ENCODE data around the gene TMEM187. TPM values are rescaled to one million over a fixed set of nuclear protein-coding genes. Genes with fewer than 3 reads are reported as not detected.

Gene TMEM187
- total RNA-seq, 2 experiments from 2014 or later: 4.4 to 5.4 TPM

- peak; percentile 87 for ATAC-seq
- Mint-ChIP-seq H3K36me3 (ENCODE audit: low read depth) (peaks cover 25% of the 10 kb centered on the region), H3K9me3 (ENCODE audit: low read depth) (no peaks in the 10 kb centered on the region), H3K27me3 (no peaks in the 10 kb centered on the region), H3K27ac (peak overlapping the region; percentile 87), H3K4me3 (no peak overlapping the region), H3K4me1 (peaks cover 14% of the 10 kb centered on the region)
- POLR2A ChIA-PET: interaction anchor here (0.6 to 1.0 kb wide), 3 partner anchors 10 to 22 kb away, joined by 3 read pairs; no protein-coding TSS in a partner anchor
- intact Hi-C loops (cut with DNase I, micrococcal nuclease): loop anchor here (1.0 to 5.0 kb wide), 5 partner anchors 12 to 185 kb away; partner anchors contain the start of genes PLXNB3 (in 2 of the 2) and NAA10 (in 1 of the 2)
- peak; percentile 89 for DNase-seq
- CTCF ChIA-PET: interaction anchor here (0.7 to 2.4 kb wide), 9 partner anchors 9 to 27 kb away, joined by 3 to 19 read pairs (median 6); partner anchors contain the start of gene NAA10
These were observed 25.4 kb upstream of the TMEM187 start for GRCh38 chrX:153947009-153947769.

DNA sequence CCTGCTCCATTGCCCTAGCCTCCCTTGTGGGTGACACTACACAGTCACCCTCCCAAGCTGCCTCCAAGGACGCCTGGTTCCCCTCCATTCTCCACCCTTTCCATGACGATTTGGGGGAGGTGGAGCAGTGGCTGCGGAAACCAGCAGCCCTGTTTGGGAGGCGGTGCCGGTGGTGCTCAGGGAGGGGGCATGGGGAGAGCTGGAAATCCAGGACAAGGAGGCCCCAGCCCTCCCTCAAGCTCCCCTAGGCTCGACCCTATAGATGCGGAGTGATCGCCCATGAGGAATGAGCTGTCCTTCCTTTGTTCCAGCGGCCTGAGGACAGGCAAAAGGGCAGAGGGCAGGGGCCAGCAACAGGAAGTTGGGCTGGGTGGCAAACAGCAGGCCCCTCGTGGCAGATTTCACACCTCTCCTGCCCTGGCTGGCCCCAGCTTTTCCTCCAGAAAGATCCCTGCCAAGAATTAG lies 24.5 kb upstream of the TMEM187 start:
- Mint-ChIP-seq H3K4me3 (no peak overlapping the region), H3K9me3 (ENCODE audit: low read depth) (no peaks in the 10 kb centered on the region), H3K27ac (peak overlapping the region; percentile 87), H3K4me1 (peaks cover 16% of the 10 kb centered on the region), H3K27me3 (no peaks in the 10 kb centered on the region), H3K36me3 (ENCODE audit: low read depth) (peaks cover 27% of the 10 kb centered on the region)
- ChIA-PET CTCF (interaction anchor here (0.7 to 2.4 kb wide), 7 partner anchors 13 to 37 kb away, joined by 3 to 19 read pairs (median 8); partner anchors contain the start of genes HCFC1 and NAA10), POLR2A (no interaction called here)
- intact Hi-C loops (cut with DNase I, micrococcal nuclease): loop anchor here in 1 of 2 experiments (5.0 kb wide), 1 partner anchor 186 kb away; the partner anchor contains the start of gene PLXNB3
- no peak for ATAC-seq
- no peak for DNase-seq

GRCh38 chrX:153948847-153949805 lies 23.4 kb upstream of the TMEM187 start:
- H3K27me3 Mint-ChIP-seq: no peaks in the 10 kb centered on the region
- CTCF ChIA-PET: interaction anchor here (0.9 to 2.9 kb wide), 6 partner anchors 9 to 186 kb away, joined by 3 to 19 read pairs (median 10); partner anchors contain the start of gene HCFC1
- H3K4me3 Mint-ChIP-seq: no peak overlapping the region
- DNase-seq (no peak), ATAC-seq (no peak)
- intact Hi-C loops (cut with DNase I, micrococcal nuclease): loop anchor here in 1 of 2 experiments (5.0 kb wide), 1 partner anchor 187 kb away; the partner anchor contains the start of gene PLXNB3
- H3K27ac Mint-ChIP-seq: peak overlapping the region; percentile 69
- H3K4me1 Mint-ChIP-seq: peaks cover 18% of the 10 kb centered on the region
- POLR2A ChIA-PET: no interaction called here
- no peaks in the 10 kb centered on the region for H3K9me3 Mint-ChIP-seq (ENCODE audit: low read depth)
- H3K36me3 Mint-ChIP-seq (ENCODE audit: low read depth): peaks cover 33% of the 10 kb centered on the region

GRCh38 chrX:153950127-153950526 lies 22.4 kb upstream of the TMEM187 start:
- H3K36me3 Mint-ChIP-seq (ENCODE audit: low read depth): peaks cover 38% of the 10 kb centered on the region
- ChIA-PET CTCF (interaction anchor here (1.2 to 2.9 kb wide), 5 partner anchors 10 to 187 kb away, joined by 3 to 12 read pairs (median 8); partner anchors contain the start of gene PLXNB3), POLR2A (interaction anchor here (0.6 kb wide), 1 partner anchor 13 kb away, joined by 4 read pairs; no protein-coding TSS in a partner anchor)
- DNase-seq (no peak), ATAC-seq (no peak)
- intact Hi-C loops (cut with DNase I, micrococcal nuclease): no loop called here
- no peaks in the 10 kb centered on the region for H3K27me3 Mint-ChIP-seq
- no peak overlapping the region for H3K27ac Mint-ChIP-seq
- no peak overlapping the region for H3K4me3 Mint-ChIP-seq
- H3K9me3 Mint-ChIP-seq (ENCODE audit: low read depth): no peaks in the 10 kb centered on the region
- H3K4me1 Mint-ChIP-seq: peaks cover 18% of the 10 kb centered on the region

GRCh38 chrX:153951683-153952372 lies 20.7 kb upstream of the TMEM187 start:
- ATAC-seq (no peak), DNase-seq (no peak)
- Mint-ChIP-seq H3K27me3 (no peaks in the 10 kb centered on the region), H3K9me3 (ENCODE audit: low read depth) (no peaks in the 10 kb centered on the region), H3K36me3 (ENCODE audit: low read depth) (peaks cover 40% of the 10 kb centered on the region), H3K4me1 (peaks cover 18% of the 10 kb centered on the region), H3K27ac (no peak overlapping the region), H3K4me3 (no peak overlapping the region)
- ChIA-PET CTCF (interaction anchor here (0.8 to 1.1 kb wide), 3 partner anchors 11 to 27 kb away, joined by 3 to 5 read pairs (median 4); no protein-coding TSS in a partner anchor), POLR2A (no interaction called here)
- intact Hi-C loops (cut with DNase I, micrococcal nuclease): no loop called here

GRCh38 chrX:153952373-153953026 lies 20.1 kb upstream of the TMEM187 start:
- H3K4me3 Mint-ChIP-seq: no peak overlapping the region
- DNase-seq (no peak), ATAC-seq (no peak)
- H3K27ac Mint-ChIP-seq: peak overlapping the region; percentile 70
- no peaks in the 10 kb centered on the region for H3K27me3 Mint-ChIP-seq
- H3K4me1 Mint-ChIP-seq: peaks cover 15% of the 10 kb centered on the region
- ChIA-PET POLR2A (interaction anchor here (1.0 kb wide), 1 partner anchor 14 kb away, joined by 5 read pairs; no protein-coding TSS in a partner anchor), CTCF (interaction anchor here (0.5 to 1.1 kb wide), 4 partner anchors 10 to 61 kb away, joined by 3 to 5 read pairs (median 3); no protein-coding TSS in a partner anchor)
- peaks cover 40% of the 10 kb centered on the region for H3K36me3 Mint-ChIP-seq (ENCODE audit: low read depth)
- intact Hi-C loops (cut with DNase I, micrococcal nuclease): loop anchor here in 1 of 2 experiments (1.0 kb wide), 2 partner anchors 28 to 188 kb away; partner anchors contain the start of gene PLXNB3
- H3K9me3 Mint-ChIP-seq (ENCODE audit: low read depth): no peaks in the 10 kb centered on the region

- intact Hi-C loops (cut with DNase I, micrococcal nuclease): loop anchor here in 1 of 2 experiments (1.0 kb wide), 2 partner anchors 29 to 189 kb away; partner anchors contain the start of gene PLXNB3
- Mint-ChIP-seq H3K36me3 (ENCODE audit: low read depth) (peaks cover 43% of the 10 kb centered on the region), H3K4me3 (no peak overlapping the region), H3K4me1 (peaks cover 10% of the 10 kb centered on the region), H3K9me3 (ENCODE audit: low read depth) (no peaks in the 10 kb centered on the region), H3K27ac (peak overlapping the region; percentile 70), H3K27me3 (no peaks in the 10 kb centered on the region)
- POLR2A ChIA-PET: interaction anchor here (1.0 kb wide), 1 partner anchor 13 kb away, joined by 5 read pairs; no protein-coding TSS in a partner anchor
- CTCF ChIA-PET: interaction anchor here (1.0 kb wide), 1 partner anchor 27 kb away, joined by 3 read pairs; the partner anchor contains the start of gene ARHGAP4
- peak; percentile 76 for ATAC-seq
- DNase-seq: peak; percentile 87
These were observed 19.2 kb upstream of the TMEM187 start for GRCh38 chrX:153953342-153953830.

GRCh38 chrX:153953892-153954557 lies 18.5 kb upstream of the TMEM187 start:
- CTCF ChIA-PET: interaction anchor here (1.0 kb wide), 1 partner anchor 28 kb away, joined by 3 read pairs; the partner anchor contains the start of gene ARHGAP4
- POLR2A ChIA-PET: interaction anchor here (0.5 kb wide), 1 partner anchor 146 kb away, joined by 3 read pairs; no protein-coding TSS in a partner anchor

DNA sequence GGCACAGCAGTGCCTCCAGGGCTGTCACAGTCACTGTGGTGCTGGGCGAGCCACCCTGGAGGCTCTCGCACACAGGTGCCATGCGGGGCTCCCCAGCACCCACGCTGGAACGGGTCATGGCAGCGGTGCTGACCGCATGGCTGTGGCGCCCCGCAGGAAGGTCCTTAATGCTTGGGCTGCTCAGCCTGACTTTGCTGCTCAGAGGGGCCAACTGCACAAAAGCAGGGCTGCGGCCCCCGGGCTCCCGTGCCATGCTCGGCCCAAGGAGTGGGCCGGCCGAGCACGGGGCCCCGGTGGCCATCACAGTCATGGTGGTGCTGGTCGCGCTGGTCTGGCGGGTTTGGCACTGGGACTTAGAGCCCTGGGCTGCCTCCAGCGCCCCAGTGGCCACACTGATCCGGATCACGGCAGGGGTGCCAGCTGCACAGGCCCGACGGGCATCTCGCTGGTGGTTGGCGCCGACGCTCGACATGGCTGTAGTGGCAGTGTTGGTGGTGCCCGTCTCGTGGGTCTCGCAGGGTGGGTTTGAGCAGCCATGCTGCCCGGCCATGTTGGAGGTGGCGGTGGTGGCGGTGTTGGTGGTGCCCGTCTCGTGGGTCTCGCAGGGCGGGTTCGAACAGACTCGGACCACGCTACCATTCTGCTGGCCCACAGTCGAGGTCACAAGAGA lies 17.9 kb upstream of the TMEM187 start:
- Mint-ChIP-seq H3K4me1 (peaks cover 5% of the 10 kb centered on the region), H3K27me3 (no peaks in the 10 kb centered on the region), H3K4me3 (no peak overlapping the region), H3K27ac (no peak overlapping the region), H3K36me3 (ENCODE audit: low read depth) (peaks cover 41% of the 10 kb centered on the region), H3K9me3 (ENCODE audit: low read depth) (no peaks in the 10 kb centered on the region)
- DNase-seq (no peak), ATAC-seq (no peak)
- intact Hi-C loops (cut with DNase I, micrococcal nuclease): no loop called here
- CTCF ChIA-PET: no interaction called here
- POLR2A ChIA-PET: no interaction called here

More at GRCh38 chrX:153953892-153954557, 18.5 kb upstream of the TMEM187 start:
- no peaks in the 10 kb centered on the region for H3K27me3 Mint-ChIP-seq
- peaks cover 10% of the 10 kb centered on the region for H3K4me1 Mint-ChIP-seq
- H3K9me3 Mint-ChIP-seq (ENCODE audit: low read depth): no peaks in the 10 kb centered on the region
- intact Hi-C loops (cut with DNase I, micrococcal nuclease): loop anchor here in 1 of 2 experiments (1.0 kb wide), 2 partner anchors 30 to 190 kb away; partner anchors contain the start of gene PLXNB3
- peaks cover 44% of the 10 kb centered on the region for H3K36me3 Mint-ChIP-seq (ENCODE audit: low read depth)
- no peak for ATAC-seq
- H3K4me3 Mint-ChIP-seq: no peak overlapping the region
- no peak for DNase-seq
- H3K27ac Mint-ChIP-seq: no peak overlapping the region
